Right renal pelvis (tissue), 4 donors: Measurements from ENCODE around the gene CHMP1A. TPM values are rescaled to one million over a fixed set of nuclear protein-coding genes. Genes with fewer than 3 reads are reported as not detected.

Source experiments
- polyA plus RNA-seq, 4 donors: library from polyadenylated mRNA; unstranded; fragments of 120-200 nt; gene quantifications; one replicate each; pipeline ENCODE4 v1.2.1, GENCODE V29; 2013; ENCODE audit not compliant: insufficient read length in 4 of 4

The CHMP1A gene
- polyA plus RNA-seq, 4 donors = 57.9 to 82.4 (median 71.9) TPM

Other genes starting within 250 kb of the CHMP1A start
- gene ANKRD11, start 167.1 kb downstream of the CHMP1A start, polyA plus RNA-seq = 100 to 1,000 TPM in 1 of 4 donors, 10 to 100 TPM in 3; 90.2 to 101 (median 96.6) TPM
- 100 to 1,000 TPM in 1 of 4 donors, 10 to 100 TPM in 3; 84.2 to 106 (median 90.3) TPM for gene SPG7, start 149.3 kb downstream of the CHMP1A start, polyA plus RNA-seq
- 1,000 to 10,000 TPM; 1,657 to 3,073 (median 1,817) TPM for gene RPL13, start 97.0 kb downstream of the CHMP1A start, polyA plus RNA-seq
- 1 to 10 TPM; 2.8 to 4.1 (median 2.9) TPM for gene CPNE7, start 82.0 kb downstream of the CHMP1A start, polyA plus RNA-seq
- 10 to 100 TPM; 22.5 to 50.6 (median 40.7) TPM for gene DPEP1, start 44.1 kb downstream of the CHMP1A start, polyA plus RNA-seq
- 10 to 100 TPM; 11.7 to 15.5 (median 13.1) TPM for gene SPATA33, start 128 bp upstream of the CHMP1A start, polyA plus RNA-seq
- 100 to 1,000 TPM in 2 of 4 donors, 10 to 100 TPM in 2; 91.2 to 110 (median 99.6) TPM for gene CDK10, start 29.0 kb upstream of the CHMP1A start, polyA plus RNA-seq
- 10 to 100 TPM in 1 of 4 donors, 1 to 10 TPM in 3; 5.4 to 11.0 (median 6.0) TPM for gene SPATA2L, start 44.0 kb upstream of the CHMP1A start, polyA plus RNA-seq
- gene VPS9D1, start 63.2 kb upstream of the CHMP1A start, polyA plus RNA-seq = 10 to 100 TPM; 10.3 to 15.0 (median 11.9) TPM
- gene ZNF276, start 63.8 kb upstream of the CHMP1A start, polyA plus RNA-seq = 10 to 100 TPM; 26.6 to 31.6 (median 28.4) TPM
- 10 to 100 TPM; 21.2 to 26.5 (median 24.0) TPM for gene FANCA, start 158.9 kb upstream of the CHMP1A start, polyA plus RNA-seq
- 10 to 100 TPM; 10.9 to 14.9 (median 11.0) TPM for gene SPIRE2, start 170.8 kb upstream of the CHMP1A start, polyA plus RNA-seq
- 100 to 1,000 TPM; 110 to 136 (median 123) TPM for gene TCF25, start 215.9 kb upstream of the CHMP1A start, polyA plus RNA-seq